Nephron (organoid): Measurements from ENCODE around the gene GABRG3.

Source experiments
- H3K27ac Mint-ChIP-seq, 3 experiments: 2 replicates each; pipeline ENCODE4 v1.8.0; 2020; ENCODE audit warnings: mixed read lengths in 3 of 3, mild to moderate bottlenecking in 2 of 3, moderate library complexity in 1 of 3
- H3K27me3 Mint-ChIP-seq: 2 replicates; pipeline ENCODE4 v1.8.0; 2021; ENCODE audit warnings: low read depth, mild to moderate bottlenecking, moderate library complexity, mixed read lengths
- H3K36me3 Mint-ChIP-seq: 2 replicates; pipeline ENCODE4 v1.8.0; 2020; ENCODE audit warnings: low read depth, mixed read lengths
- H3K4me1 Mint-ChIP-seq: 2 replicates; pipeline ENCODE4 v1.8.0; 2020; ENCODE audit warnings: mixed read lengths
- H3K4me3 Mint-ChIP-seq, 3 experiments: 2 replicates each; pipeline ENCODE4 v1.8.0; 2020; ENCODE audit warnings: mild to moderate bottlenecking in 3 of 3, mixed read lengths in 3 of 3, moderate library complexity in 2 of 3
- H3K9me3 Mint-ChIP-seq: 2 replicates; pipeline ENCODE4 v1.8.0; 2020; ENCODE audit warnings: mixed read lengths
- CTCF ChIP-seq, 3 experiments: fragments of 200-600 bp; sonication (generic); IDR thresholded peaks; one replicate each; pipeline ENCODE4 v1.5.0; 2021; ENCODE audit warnings: antibody characterized with exemption in 3 of 3; ENCODE audit not compliant: unreplicated experiment in 3 of 3

Gene GABRG3

GRCh38 chr15:27260523-27260922, 289.5 kb downstream of the GABRG3 start:
- Mint-ChIP-seq H3K4me3 (no peak overlapping the region), H3K36me3 (no peaks in the 10 kb centered on the region), H3K27ac (no peak overlapping the region), H3K4me1 (peaks cover 9% of the 10 kb centered on the region), H3K27me3 (no peaks in the 10 kb centered on the region), H3K9me3 (no peaks in the 10 kb centered on the region)
- no peak for TF ChIP-seq CTCF (IDR thresholded peaks at IDR 0.05; ENCODE audit: unreplicated experiment in 3 of 3)

- H3K4me1 Mint-ChIP-seq = peaks cover 6% of the 10 kb centered on the region
- H3K27me3 Mint-ChIP-seq = peaks cover 5% of the 10 kb centered on the region
- TF ChIP-seq CTCF (IDR thresholded peaks at IDR 0.05; ENCODE audit: unreplicated experiment in 3 of 3) = no peak
- H3K36me3 Mint-ChIP-seq = no peaks in the 10 kb centered on the region
- no peak overlapping the region for H3K4me3 Mint-ChIP-seq
- H3K27ac Mint-ChIP-seq = no peak overlapping the region
- peaks cover 6% of the 10 kb centered on the region for H3K9me3 Mint-ChIP-seq
Measured at GRCh38 chr15:27268923-27269322, 297.9 kb downstream of the GABRG3 start.

GRCh38 chr15:27271258-27271657, 300.3 kb downstream of the GABRG3 start:
- H3K4me3 Mint-ChIP-seq = no peak overlapping the region
- H3K27ac Mint-ChIP-seq = no peak overlapping the region
- H3K27me3 Mint-ChIP-seq = peaks cover 5% of the 10 kb centered on the region
- H3K4me1 Mint-ChIP-seq = no peaks in the 10 kb centered on the region
- no peak for TF ChIP-seq CTCF (IDR thresholded peaks at IDR 0.05; ENCODE audit: unreplicated experiment in 3 of 3)
- peaks cover 6% of the 10 kb centered on the region for H3K9me3 Mint-ChIP-seq
- H3K36me3 Mint-ChIP-seq = no peaks in the 10 kb centered on the region

GRCh38 chr15:27272427-27272826, 301.4 kb downstream of the GABRG3 start:
- no peak overlapping the region for H3K4me3 Mint-ChIP-seq
- H3K36me3 Mint-ChIP-seq = no peaks in the 10 kb centered on the region
- H3K9me3 Mint-ChIP-seq = no peaks in the 10 kb centered on the region
- H3K4me1 Mint-ChIP-seq = no peaks in the 10 kb centered on the region
- peaks cover 5% of the 10 kb centered on the region for H3K27me3 Mint-ChIP-seq
- no peak overlapping the region for H3K27ac Mint-ChIP-seq
- no peak for TF ChIP-seq CTCF (IDR thresholded peaks at IDR 0.05; ENCODE audit: unreplicated experiment in 3 of 3)

GRCh38 chr15:27273506-27273905, 302.5 kb downstream of the GABRG3 start:
- Mint-ChIP-seq H3K27me3 (peaks cover 5% of the 10 kb centered on the region), H3K4me1 (no peaks in the 10 kb centered on the region), H3K27ac (no peak overlapping the region), H3K9me3 (no peaks in the 10 kb centered on the region), H3K36me3 (no peaks in the 10 kb centered on the region), H3K4me3 (no peak overlapping the region)
- no peak for TF ChIP-seq CTCF (IDR thresholded peaks at IDR 0.05; ENCODE audit: unreplicated experiment in 3 of 3)

- TF ChIP-seq CTCF (IDR thresholded peaks at IDR 0.05; ENCODE audit: unreplicated experiment in 3 of 3) = no peak
- Mint-ChIP-seq H3K36me3 (no peaks in the 10 kb centered on the region), H3K4me1 (peaks cover 6% of the 10 kb centered on the region), H3K9me3 (no peaks in the 10 kb centered on the region), H3K27me3 (no peaks in the 10 kb centered on the region), H3K4me3 (no peak overlapping the region), H3K27ac (peak overlapping the region in 1 of 3 experiments; percentile 1)
Measured at GRCh38 chr15:27278761-27279160, 307.8 kb downstream of the GABRG3 start.
